ENCODE data around the gene TAPBP. TPM values are rescaled to one million over a fixed set of nuclear protein-coding genes. Genes with fewer than 3 reads are reported as not detected.

The TAPBP gene
- total RNA-seq, 1 donor from 2014 or later, result 16.2 TPM

DNA sequence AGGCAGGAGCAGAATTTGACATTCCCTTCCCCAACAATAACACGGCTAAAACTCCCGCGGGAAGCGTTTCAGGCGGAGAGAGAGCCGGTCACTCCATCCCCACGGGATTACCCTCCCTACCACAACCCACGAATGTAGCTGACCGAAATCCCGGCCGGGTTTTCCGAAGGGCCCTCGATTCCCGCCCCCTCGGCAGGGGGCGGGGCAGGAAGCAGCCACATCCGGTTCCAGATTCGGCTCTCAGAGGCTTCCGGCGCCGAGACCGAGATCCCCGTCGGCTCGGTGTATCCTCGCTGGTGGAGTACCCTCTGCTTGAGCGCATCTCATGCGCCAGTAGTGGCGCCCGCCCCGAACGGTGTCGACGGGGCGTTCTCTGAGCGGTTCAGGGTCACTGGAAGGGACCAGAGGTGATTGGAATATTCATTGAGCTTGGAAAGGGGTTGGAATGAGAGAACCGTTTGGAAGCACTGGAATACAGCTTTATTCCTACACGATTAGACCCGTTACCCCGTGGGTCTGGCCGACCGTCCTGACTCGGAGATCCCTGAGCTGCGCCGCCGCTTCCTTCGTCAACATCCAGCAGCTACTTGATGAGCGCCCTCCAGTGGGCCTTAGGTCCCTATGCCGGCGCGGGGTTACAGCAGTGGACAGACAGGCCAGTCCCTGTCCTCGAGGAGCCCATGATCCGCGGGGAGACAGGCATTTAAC is 14.5 kb downstream of the TAPBP start:
- Mint-ChIP-seq H3K36me3 (ENCODE audit: low read depth) (no peaks in the 10 kb centered on the region), H3K4me3 (peak overlapping the region; percentile 99), H3K27ac (ENCODE audit: unreplicated experiment) (peak overlapping the region; percentile 99), H3K27me3 (ENCODE audit: low read depth) (no peaks in the 10 kb centered on the region), H3K4me1 (peaks cover 39% of the 10 kb centered on the region), H3K9me3 (no peaks in the 10 kb centered on the region)
- TF ChIP-seq, protein P1, sequence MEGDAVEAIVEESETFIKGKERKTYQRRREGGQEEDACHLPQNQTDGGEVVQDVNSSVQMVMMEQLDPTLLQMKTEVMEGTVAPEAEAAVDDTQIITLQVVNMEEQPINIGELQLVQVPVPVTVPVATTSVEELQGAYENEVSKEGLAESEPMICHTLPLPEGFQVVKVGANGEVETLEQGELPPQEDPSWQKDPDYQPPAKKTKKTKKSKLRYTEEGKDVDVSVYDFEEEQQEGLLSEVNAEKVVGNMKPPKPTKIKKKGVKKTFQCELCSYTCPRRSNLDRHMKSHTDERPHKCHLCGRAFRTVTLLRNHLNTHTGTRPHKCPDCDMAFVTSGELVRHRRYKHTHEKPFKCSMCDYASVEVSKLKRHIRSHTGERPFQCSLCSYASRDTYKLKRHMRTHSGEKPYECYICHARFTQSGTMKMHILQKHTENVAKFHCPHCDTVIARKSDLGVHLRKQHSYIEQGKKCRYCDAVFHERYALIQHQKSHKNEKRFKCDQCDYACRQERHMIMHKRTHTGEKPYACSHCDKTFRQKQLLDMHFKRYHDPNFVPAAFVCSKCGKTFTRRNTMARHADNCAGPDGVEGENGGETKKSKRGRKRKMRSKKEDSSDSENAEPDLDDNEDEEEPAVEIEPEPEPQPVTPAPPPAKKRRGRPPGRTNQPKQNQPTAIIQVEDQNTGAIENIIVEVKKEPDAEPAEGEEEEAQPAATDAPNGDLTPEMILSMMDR (conservative IDR thresholded peaks at IDR 0.05), result peak; percentile 79
- DNase-seq (ENCODE audit: low read depth, low spot score), result peak; percentile 81

DNA sequence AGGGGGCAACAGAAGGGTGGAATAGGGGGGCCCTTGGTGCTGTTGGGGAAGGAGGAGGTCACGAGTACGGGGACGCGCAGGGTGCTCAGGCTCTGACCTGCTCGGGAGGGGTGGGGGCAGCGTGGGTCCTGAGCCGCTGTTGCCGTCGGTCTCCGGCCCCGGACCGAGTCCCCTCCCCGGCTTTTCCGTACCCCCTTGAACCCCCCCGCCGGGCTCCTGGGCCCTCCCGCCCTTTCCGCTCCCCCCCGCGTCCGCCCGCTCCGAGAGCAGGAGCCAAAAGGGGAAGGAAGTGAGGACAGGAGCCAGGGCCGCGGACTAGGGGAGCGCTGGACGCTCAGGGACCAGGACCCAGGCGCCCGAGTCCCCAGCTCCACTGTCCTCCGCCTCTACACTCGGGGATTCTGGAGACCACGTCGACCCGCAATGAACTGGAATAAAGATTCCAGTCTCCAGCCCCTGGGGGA is 15.1 kb downstream of the TAPBP start, which contains the start of gene RGL2:
RGL2 (minus strand) TSS at position 170 of the 464 bp plus-strand sequence. CDS start 332 bp downstream, outside the sequence.
- Mint-ChIP-seq H3K9me3 (no peaks in the 10 kb centered on the region), H3K27ac (ENCODE audit: unreplicated experiment) (peak within 1 kb of the TSS; percentile 99), H3K27me3 (ENCODE audit: low read depth) (no peaks in the 10 kb centered on the region), H3K36me3 (ENCODE audit: low read depth) (no peaks in the 10 kb centered on the region), H3K4me3 (peak within 1 kb of the TSS; percentile 99), H3K4me1 (peaks cover 39% of the 10 kb centered on the region)
- TF ChIP-seq, protein P1 (conservative IDR thresholded peaks at IDR 0.05), result no peak
- DNase-seq (ENCODE audit: low read depth, low spot score), result no peak

DNA sequence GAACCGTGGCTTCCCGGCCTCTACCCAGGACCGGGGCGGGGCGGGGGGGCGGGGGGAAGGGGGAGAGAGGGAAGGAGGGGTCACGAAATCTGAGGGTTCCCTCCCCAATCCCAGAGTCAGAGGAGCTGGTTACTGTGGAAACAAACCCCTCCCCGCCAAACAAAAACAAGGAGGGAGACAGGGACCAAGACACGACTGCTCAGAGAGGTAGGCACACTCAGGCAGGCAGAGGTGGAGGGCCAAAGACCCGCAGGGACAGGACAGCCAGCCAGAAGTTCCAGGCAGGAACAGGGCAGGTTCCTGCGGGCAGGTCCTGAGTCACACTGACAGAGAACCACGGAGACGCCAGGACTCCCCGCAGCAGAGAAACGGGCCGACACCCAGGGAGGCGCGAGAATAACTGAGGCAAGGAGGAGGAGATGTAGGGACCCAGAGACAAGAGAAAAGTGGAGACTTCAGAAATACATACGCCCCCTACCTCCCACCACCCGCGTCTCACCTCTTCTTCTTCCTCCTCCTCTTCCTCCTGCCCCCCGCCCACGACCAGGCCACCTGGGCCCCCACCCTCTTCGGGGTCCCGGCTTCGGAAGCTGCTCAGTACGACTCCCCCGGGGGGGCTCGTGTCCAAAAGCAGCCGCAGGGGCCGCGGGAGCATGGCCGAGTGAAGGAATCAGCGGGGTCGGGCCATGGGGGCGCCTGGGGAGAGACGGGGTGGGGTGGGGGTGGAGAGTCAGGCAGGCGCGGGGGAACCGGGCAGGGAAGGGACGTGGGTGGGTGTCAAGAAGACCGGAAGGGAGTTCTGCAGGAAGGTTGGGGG is 15.7 kb downstream of the TAPBP start:
- no peaks in the 10 kb centered on the region for H3K9me3 Mint-ChIP-seq
- DNase-seq (ENCODE audit: low read depth, low spot score), result no peak
- TF ChIP-seq, protein P1 (conservative IDR thresholded peaks at IDR 0.05), result no peak

DNA sequence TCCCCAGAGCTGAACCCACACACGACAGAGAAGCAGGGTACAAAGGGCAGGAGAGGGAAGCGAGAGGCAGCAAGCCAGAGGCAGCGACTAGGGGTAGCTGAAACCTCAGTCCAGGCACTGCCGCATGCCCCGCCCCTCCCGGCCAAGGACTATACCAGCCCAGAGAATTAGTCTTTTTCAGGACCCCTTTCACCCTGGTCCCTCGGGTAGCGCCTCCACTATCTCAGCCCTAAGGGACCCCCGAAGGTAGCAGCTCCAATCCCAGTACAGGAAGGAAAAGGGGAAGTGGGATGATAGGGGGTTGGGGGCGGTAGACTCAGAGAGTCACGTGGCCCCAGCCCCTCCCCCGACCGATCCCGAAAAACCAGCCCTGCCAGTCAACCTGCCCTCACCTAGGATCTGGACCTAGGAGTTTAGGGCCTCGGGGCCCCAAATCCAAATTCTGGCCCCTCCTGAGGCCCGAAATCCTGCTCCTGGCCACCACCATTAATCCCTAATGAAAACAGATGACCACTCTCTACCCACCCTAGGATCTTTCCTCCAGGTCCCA is 16.4 kb downstream of the TAPBP start:
- TF ChIP-seq, protein P1 (conservative IDR thresholded peaks at IDR 0.05), result no peak
- no peaks in the 10 kb centered on the region for H3K36me3 Mint-ChIP-seq (ENCODE audit: low read depth)
- no peaks in the 10 kb centered on the region for H3K9me3 Mint-ChIP-seq
- peak overlapping the region; percentile 99 for H3K4me3 Mint-ChIP-seq
- DNase-seq (ENCODE audit: low read depth, low spot score), result no peak
- no peaks in the 10 kb centered on the region for H3K27me3 Mint-ChIP-seq (ENCODE audit: low read depth)
- H3K4me1 Mint-ChIP-seq, result peaks cover 39% of the 10 kb centered on the region
- H3K27ac Mint-ChIP-seq (ENCODE audit: unreplicated experiment), result peak overlapping the region; percentile 12

More for the DNA sequence above, 15.7 kb downstream of the TAPBP start:
- no peaks in the 10 kb centered on the region for H3K36me3 Mint-ChIP-seq (ENCODE audit: low read depth)
- H3K4me1 Mint-ChIP-seq, result peaks cover 39% of the 10 kb centered on the region
- H3K4me3 Mint-ChIP-seq, result peak overlapping the region; percentile 99
- peak overlapping the region; percentile 96 for H3K27ac Mint-ChIP-seq (ENCODE audit: unreplicated experiment)
- no peaks in the 10 kb centered on the region for H3K27me3 Mint-ChIP-seq (ENCODE audit: low read depth)

DNA sequence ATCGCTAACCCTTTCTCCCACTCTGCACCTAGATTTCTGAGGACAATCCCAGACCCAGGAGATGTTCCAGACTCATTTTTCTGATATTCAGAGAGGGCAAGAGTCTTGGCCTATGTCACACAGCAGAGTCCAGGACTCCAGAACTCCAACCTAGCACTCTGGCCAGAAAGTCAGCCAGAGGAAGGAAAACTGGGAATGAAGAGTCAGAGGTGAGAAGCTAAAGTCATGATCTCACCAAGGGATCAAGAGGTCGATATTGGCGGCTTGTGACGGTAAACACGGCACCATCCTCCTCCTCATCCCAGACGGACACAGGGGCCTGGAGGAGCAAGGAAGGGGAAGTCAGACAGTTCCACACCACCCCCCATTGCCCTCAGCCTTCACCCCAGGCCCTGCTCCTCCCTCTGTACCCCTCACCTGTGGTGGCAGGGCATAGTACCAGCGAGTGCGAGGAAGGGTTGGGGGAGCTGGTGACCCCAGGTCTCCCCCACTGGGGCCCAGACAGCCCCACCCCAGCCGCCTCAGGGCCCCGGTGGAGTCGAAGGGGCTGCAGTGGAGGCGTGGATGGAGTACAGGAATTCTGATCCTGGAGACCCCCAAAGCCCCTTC is 17.0 kb downstream of the TAPBP start:
- Mint-ChIP-seq H3K27ac (ENCODE audit: unreplicated experiment) (no peak overlapping the region), H3K9me3 (no peaks in the 10 kb centered on the region), H3K27me3 (ENCODE audit: low read depth) (no peaks in the 10 kb centered on the region), H3K4me3 (peak overlapping the region; percentile 99), H3K4me1 (peaks cover 39% of the 10 kb centered on the region), H3K36me3 (ENCODE audit: low read depth) (no peaks in the 10 kb centered on the region)
- DNase-seq (ENCODE audit: low read depth, low spot score), result no peak
- TF ChIP-seq, protein P1 (conservative IDR thresholded peaks at IDR 0.05), result no peak

Measured in neural crest cell (in vitro differentiated cells).